NB4 (cell line): Measurements from ENCODE around the gene TFAM.

ENCODE experiments used
- MYC ChIP-seq: IDR thresholded peaks from 2 replicates; pipeline ENCODE4 v1.6.1; 2011; ENCODE audit warnings: low read depth, low read length
- POLR2A ChIP-seq: IDR thresholded peaks from 2 replicates; pipeline ENCODE4 v1.6.1; 2011; ENCODE audit warnings: mild to moderate bottlenecking; ENCODE audit not compliant: insufficient read length; ENCODE audit errors: extremely low read depth
- TF ChIP-seq, protein P1 (sequence below): IDR thresholded peaks from one replicate; pipeline ENCODE4 v1.5.1; 2012; ENCODE audit warnings: low read depth, low read length
- TF ChIP-seq, protein P2 (sequence below): IDR thresholded peaks from 2 replicates; pipeline ENCODE4 v1.6.1; 2011; ENCODE audit warnings: low read depth, low read length

DNA sequence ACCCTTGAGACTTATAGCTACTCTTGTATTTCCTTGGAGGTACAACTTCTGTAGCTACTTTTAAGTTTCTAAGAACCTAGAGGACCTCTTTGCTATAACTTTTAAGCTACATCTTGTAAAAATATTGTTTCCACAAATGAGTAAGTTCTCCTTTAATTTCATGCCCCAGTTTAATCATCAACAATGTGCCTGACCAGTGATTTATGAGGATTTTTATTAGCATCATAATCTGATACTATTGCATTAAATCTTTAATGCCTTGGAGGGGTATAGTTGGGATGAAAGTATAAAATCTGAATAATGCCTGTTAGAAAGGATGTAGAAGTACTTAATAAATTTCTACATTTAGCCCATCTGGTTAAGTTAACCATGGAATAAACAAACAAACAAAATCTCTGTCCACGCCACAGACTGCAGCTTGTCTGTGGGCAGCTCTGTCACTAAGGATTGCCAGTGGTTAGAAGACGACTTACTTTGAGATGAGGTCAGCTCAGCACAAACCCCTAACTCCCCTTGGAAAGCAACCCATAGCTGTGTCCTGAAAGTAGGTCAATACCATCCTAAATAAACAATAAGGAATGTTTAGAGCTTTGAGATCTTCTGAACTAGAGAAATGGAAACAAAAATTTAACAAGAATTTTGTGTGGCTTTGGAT lies 32.1 kb upstream of the TFAM start:
- TF ChIP-seq, protein P1, sequence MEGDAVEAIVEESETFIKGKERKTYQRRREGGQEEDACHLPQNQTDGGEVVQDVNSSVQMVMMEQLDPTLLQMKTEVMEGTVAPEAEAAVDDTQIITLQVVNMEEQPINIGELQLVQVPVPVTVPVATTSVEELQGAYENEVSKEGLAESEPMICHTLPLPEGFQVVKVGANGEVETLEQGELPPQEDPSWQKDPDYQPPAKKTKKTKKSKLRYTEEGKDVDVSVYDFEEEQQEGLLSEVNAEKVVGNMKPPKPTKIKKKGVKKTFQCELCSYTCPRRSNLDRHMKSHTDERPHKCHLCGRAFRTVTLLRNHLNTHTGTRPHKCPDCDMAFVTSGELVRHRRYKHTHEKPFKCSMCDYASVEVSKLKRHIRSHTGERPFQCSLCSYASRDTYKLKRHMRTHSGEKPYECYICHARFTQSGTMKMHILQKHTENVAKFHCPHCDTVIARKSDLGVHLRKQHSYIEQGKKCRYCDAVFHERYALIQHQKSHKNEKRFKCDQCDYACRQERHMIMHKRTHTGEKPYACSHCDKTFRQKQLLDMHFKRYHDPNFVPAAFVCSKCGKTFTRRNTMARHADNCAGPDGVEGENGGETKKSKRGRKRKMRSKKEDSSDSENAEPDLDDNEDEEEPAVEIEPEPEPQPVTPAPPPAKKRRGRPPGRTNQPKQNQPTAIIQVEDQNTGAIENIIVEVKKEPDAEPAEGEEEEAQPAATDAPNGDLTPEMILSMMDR, result no peak
- TF ChIP-seq MYC (no peak), POLR2A (no peak)
- TF ChIP-seq, protein P2, sequence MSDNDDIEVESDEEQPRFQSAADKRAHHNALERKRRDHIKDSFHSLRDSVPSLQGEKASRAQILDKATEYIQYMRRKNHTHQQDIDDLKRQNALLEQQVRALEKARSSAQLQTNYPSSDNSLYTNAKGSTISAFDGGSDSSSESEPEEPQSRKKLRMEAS, result no peak
